Measurements from ENCODE around the gene FLCN.

DNA sequence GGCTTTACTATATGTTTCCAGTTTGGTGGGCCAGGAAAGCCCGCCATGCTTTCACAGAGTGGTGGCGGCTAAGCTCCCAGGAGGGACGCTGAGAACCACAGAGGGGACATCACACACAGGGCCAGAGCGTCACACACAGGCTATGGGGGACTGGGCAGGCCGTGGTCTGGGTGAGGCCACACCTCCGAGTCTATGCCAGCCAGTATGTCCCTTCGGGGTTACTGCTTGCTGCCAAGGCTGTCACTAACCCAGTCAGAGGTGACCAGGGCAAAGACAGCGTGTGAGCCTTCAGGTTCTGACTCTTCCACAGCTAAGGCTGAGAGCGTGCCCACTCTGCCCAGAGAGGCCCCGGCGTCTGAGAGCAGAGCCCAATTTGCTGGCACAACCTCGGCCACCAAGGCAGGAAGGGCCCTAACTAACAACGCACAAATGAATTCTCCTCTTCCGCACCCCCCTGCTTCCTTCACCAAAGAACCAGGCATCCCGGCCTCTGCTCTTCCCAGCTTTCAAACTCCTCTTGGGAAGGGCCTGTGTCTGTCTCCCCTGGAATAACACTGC, 33.7 kb downstream of the FLCN start:
- TF ChIP-seq ZNF274 (IDR thresholded peaks at IDR 0.05; ENCODE audit: low read depth, low read length) (no peak), SUZ12 (IDR thresholded peaks at IDR 0.05; ENCODE audit: extremely low read depth, insufficient read depth, insufficient read length) (no peak)
